ENCODE results near the gene ADD1. TPM values are rescaled to one million over a fixed set of nuclear protein-coding genes. Genes with fewer than 3 reads are reported as not detected.

ADD1 gene
- total and polyA plus RNA-seq, 2 experiments from 2014 or later: 230 to 274 TPM

- Histone ChIP-seq H3K4me1 (ENCODE audit: low read depth) (no peaks in the 10 kb centered on the region), H3K27ac (no peak overlapping the region)
- DNase-seq (ENCODE audit: low read depth in 1 of 2, low spot score in 1 of 2): peak in 1 of 2 donors; percentile 32
These were observed 25.2 kb upstream of the ADD1 start for GRCh38 chr4:2818351-2818939.

DNA sequence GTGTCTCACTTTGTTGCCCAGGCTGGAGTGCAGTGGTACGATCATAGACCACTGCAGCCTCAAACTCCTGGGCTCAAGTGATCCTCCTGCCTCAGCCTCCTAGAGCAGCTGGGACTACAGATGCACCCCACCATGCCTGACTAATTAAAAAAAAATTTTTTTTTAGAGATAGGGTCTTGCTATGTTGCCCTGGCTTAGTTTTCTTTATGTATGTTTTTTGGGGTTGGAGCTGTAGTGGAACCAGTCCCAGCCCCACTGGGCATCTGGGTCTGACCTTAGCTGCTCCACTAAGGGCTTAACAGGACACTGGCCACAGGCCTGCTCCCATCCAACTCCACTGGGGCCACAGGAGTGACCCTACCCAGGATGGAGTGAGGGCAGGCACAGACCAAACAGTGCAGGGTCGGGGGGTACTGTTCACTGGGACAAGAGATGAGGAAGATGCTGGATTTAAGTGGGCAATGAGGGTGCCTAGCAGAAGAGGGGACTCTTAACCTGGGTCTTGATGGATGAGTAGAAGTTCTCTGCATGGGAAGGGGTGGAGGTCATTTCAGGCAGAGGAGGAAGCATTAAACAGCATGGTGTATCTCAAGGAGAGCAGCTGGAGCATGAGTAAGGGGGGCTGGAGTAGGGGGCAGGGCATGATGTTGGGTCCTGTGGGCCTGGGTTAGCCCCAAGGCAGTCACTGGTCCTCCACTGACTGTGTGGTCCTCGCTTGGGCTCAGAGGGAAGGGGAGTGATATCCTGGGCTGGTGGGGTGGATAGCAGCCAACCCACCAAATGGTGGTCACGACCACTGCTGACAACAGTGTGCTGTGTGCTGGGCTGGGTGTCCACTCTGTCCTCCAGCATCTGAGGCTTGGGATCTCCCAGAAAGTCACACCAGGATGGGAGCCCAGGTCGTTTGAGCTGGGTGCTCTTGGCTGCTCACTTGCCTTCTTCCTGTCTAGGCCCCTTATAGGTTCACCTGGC lies 24.1 kb upstream of the ADD1 start:
- Histone ChIP-seq H3K9me3 (ENCODE audit: low read depth) (no peaks in the 10 kb centered on the region), H3K4me1 (ENCODE audit: low read depth) (no peaks in the 10 kb centered on the region), H3K27ac (no peak overlapping the region), H3K36me3 (no peaks in the 10 kb centered on the region), H3K27me3 (no peaks in the 10 kb centered on the region), H3K4me3 (no peak overlapping the region)
- DNase-seq (ENCODE audit: low read depth in 1 of 2, low spot score in 1 of 2): no peak
- no peak for TF ChIP-seq CTCF (IDR thresholded peaks at IDR 0.05; ENCODE audit: low read depth, low read length)

More at GRCh38 chr4:2818351-2818939, 25.2 kb upstream of the ADD1 start:
- TF ChIP-seq CTCF (IDR thresholded peaks at IDR 0.05; ENCODE audit: low read depth, low read length): no peak
- H3K27me3 ChIP-seq: no peaks in the 10 kb centered on the region
- peak overlapping the region; percentile 51 for H3K4me3 ChIP-seq
- no peaks in the 10 kb centered on the region for H3K9me3 ChIP-seq (ENCODE audit: low read depth)
- no peaks in the 10 kb centered on the region for H3K36me3 ChIP-seq

GRCh38 chr4:2820216-2820982 lies 23.2 kb upstream of the ADD1 start:
- Histone ChIP-seq H3K27me3 (no peaks in the 10 kb centered on the region), H3K9me3 (ENCODE audit: low read depth) (no peaks in the 10 kb centered on the region), H3K4me3 (no peak overlapping the region), H3K36me3 (no peaks in the 10 kb centered on the region), H3K4me1 (ENCODE audit: low read depth) (no peaks in the 10 kb centered on the region), H3K27ac (no peak overlapping the region)
- DNase-seq (ENCODE audit: low read depth in 1 of 2, low spot score in 1 of 2): no peak
- no peak for TF ChIP-seq CTCF (IDR thresholded peaks at IDR 0.05; ENCODE audit: low read depth, low read length)

GRCh38 chr4:2822461-2823300 lies 21.0 kb upstream of the ADD1 start:
- Histone ChIP-seq H3K4me3 (no peak overlapping the region), H3K9me3 (ENCODE audit: low read depth) (no peaks in the 10 kb centered on the region), H3K36me3 (no peaks in the 10 kb centered on the region), H3K27me3 (no peaks in the 10 kb centered on the region), H3K4me1 (ENCODE audit: low read depth) (no peaks in the 10 kb centered on the region), H3K27ac (no peak overlapping the region)
- TF ChIP-seq CTCF (IDR thresholded peaks at IDR 0.05; ENCODE audit: low read depth, low read length): no peak
- DNase-seq (ENCODE audit: low read depth in 1 of 2, low spot score in 1 of 2): no peak

- Histone ChIP-seq H3K27ac (no peak overlapping the region), H3K9me3 (ENCODE audit: low read depth) (no peaks in the 10 kb centered on the region), H3K27me3 (no peaks in the 10 kb centered on the region), H3K4me1 (ENCODE audit: low read depth) (no peaks in the 10 kb centered on the region), H3K4me3 (no peak overlapping the region), H3K36me3 (no peaks in the 10 kb centered on the region)
- no peak for DNase-seq (ENCODE audit: low read depth in 1 of 2, low spot score in 1 of 2)
- no peak for TF ChIP-seq CTCF (IDR thresholded peaks at IDR 0.05; ENCODE audit: low read depth, low read length)
These were observed 20.4 kb upstream of the ADD1 start for GRCh38 chr4:2823301-2823670.
